ENCODE results near the gene RGS11.

DNA sequence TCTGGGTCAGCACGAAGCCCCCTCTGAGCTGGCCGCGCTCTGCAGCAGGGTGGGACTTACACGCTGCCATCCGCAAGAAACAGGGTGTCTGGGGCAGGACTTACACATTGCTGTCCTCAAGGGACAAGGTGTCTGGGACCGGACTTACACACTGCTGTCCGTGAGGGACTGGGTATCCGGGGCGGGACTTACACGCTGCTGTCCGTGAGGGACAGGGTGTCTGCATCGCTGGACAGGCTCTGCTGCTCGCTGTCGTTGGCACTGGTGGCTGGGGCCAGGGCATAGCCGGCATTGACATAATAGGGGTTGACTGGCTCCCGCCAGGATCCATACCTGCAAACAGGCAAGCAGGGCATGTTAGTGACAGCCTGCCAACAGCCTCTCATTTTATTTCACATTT lies 38.6 kb upstream of the RGS11 start:
- no peak for TF ChIP-seq POLR2A (IDR thresholded peaks at IDR 0.05; ENCODE audit: low read length)
- no peak for TF ChIP-seq PHF8 (IDR thresholded peaks at IDR 0.05; ENCODE audit: borderline replicate concordance, low read depth)
- TF ChIP-seq CEBPB (IDR thresholded peaks at IDR 0.05), result no peak
- no peak for TF ChIP-seq ZC3H11A (IDR thresholded peaks at IDR 0.05)
- TF ChIP-seq, protein P1, sequence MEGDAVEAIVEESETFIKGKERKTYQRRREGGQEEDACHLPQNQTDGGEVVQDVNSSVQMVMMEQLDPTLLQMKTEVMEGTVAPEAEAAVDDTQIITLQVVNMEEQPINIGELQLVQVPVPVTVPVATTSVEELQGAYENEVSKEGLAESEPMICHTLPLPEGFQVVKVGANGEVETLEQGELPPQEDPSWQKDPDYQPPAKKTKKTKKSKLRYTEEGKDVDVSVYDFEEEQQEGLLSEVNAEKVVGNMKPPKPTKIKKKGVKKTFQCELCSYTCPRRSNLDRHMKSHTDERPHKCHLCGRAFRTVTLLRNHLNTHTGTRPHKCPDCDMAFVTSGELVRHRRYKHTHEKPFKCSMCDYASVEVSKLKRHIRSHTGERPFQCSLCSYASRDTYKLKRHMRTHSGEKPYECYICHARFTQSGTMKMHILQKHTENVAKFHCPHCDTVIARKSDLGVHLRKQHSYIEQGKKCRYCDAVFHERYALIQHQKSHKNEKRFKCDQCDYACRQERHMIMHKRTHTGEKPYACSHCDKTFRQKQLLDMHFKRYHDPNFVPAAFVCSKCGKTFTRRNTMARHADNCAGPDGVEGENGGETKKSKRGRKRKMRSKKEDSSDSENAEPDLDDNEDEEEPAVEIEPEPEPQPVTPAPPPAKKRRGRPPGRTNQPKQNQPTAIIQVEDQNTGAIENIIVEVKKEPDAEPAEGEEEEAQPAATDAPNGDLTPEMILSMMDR (IDR thresholded peaks at IDR 0.05), result no peak
- no peak for TF ChIP-seq JUN (IDR thresholded peaks at IDR 0.05)
- TF ChIP-seq KDM1A (IDR thresholded peaks at IDR 0.05; ENCODE audit: low read depth), result no peak
- TF ChIP-seq CHD4 (IDR thresholded peaks at IDR 0.05; ENCODE audit: borderline replicate concordance), result no peak
- TF ChIP-seq, protein P2, sequence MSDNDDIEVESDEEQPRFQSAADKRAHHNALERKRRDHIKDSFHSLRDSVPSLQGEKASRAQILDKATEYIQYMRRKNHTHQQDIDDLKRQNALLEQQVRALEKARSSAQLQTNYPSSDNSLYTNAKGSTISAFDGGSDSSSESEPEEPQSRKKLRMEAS (IDR thresholded peaks at IDR 0.05), result no peak
